DOHH2 (cell line): Measurements from ENCODE around the gene SLC35B2.

Experiments used
- H3F3A ChIP-seq: fragments of 200-600 bp; sonication (generic), shearing (Covaris generic); 2 replicates; pipeline ENCODE4 v1.6.0; 2016; ENCODE audit warnings: antibody characterized with exemption, mild to moderate bottlenecking; ENCODE audit not compliant: control insufficient read depth, insufficient read depth
- H3K27ac ChIP-seq: fragments of 200-600 bp; sonication (generic); 2 replicates; pipeline ENCODE4 v1.5.1; 2014; ENCODE audit warnings: low read depth, mild to moderate bottlenecking, low read length, moderate library complexity
- H3K27me3 ChIP-seq: fragments of 200-600 bp; sonication (generic); 2 replicates; pipeline ENCODE4 v1.6.1; 2014; ENCODE audit warnings: mild to moderate bottlenecking, low read length, mixed read lengths; ENCODE audit not compliant: control insufficient read depth
- H3K36me3 ChIP-seq: fragments of 200-600 bp; sonication (generic); 2 replicates; pipeline ENCODE4 v1.6.1; 2014; ENCODE audit warnings: mild to moderate bottlenecking, low read length, moderate library complexity, mixed read lengths; ENCODE audit not compliant: control insufficient read depth
- H3K4me1 ChIP-seq: fragments of 200-600 bp; sonication (generic); 2 replicates; pipeline ENCODE4 v1.6.1; 2014; ENCODE audit warnings: mild to moderate bottlenecking, low read length, mixed read lengths; ENCODE audit not compliant: control insufficient read depth
- H3K4me2 ChIP-seq: fragments of 200-600 bp; sonication (generic); 2 replicates; pipeline ENCODE4 v1.6.0; 2014; ENCODE audit warnings: mild to moderate bottlenecking, low read length, moderate library complexity
- H3K4me3 ChIP-seq: fragments of 200-600 bp; sonication (generic); 2 replicates; pipeline ENCODE4 v1.5.1; 2014; ENCODE audit warnings: mild to moderate bottlenecking, low read length, mixed read lengths
- H3K79me2 ChIP-seq: fragments of 200-600 bp; sonication (generic); 2 replicates; pipeline ENCODE4 v1.6.1; 2014; ENCODE audit warnings: mild to moderate bottlenecking, low read length, mixed read lengths; ENCODE audit not compliant: control insufficient read depth
- H3K9me2 ChIP-seq: fragments of 200-600 bp; sonication (generic); replicated peaks from 2 replicates; pipeline ENCODE4 v1.6.1; 2014; ENCODE audit warnings: mild to moderate bottlenecking, low read length, mixed read lengths; ENCODE audit not compliant: control insufficient read depth
- H3K9me3 ChIP-seq: fragments of 200-600 bp; sonication (generic); 2 replicates; pipeline ENCODE4 v1.6.1; 2014; ENCODE audit warnings: antibody characterized with exemption, low read length, mixed read lengths; ENCODE audit not compliant: control insufficient read depth, insufficient read depth
- H4K20me1 ChIP-seq: fragments of 200-600 bp; sonication (generic); 2 replicates; pipeline ENCODE4 v1.6.0; 2014; ENCODE audit warnings: low read depth, mild to moderate bottlenecking, antibody characterized with exemption, low read length, moderate library complexity; ENCODE audit not compliant: control insufficient read depth, insufficient read depth
- EZH2phosphoT487 ChIP-seq: fragments of 200-600 bp; sonication (generic); IDR thresholded peaks from 2 replicates; pipeline ENCODE4 v1.6.1; 2017; ENCODE audit warnings: borderline replicate concordance, mild to moderate bottlenecking, antibody characterized with exemption, low read length, moderate library complexity, mixed read lengths
- TF ChIP-seq, protein P1 (sequence below): fragments of 200-600 bp; sonication (generic); IDR thresholded peaks from one replicate; pipeline ENCODE4 v1.5.1; 2014; ENCODE audit warnings: antibody characterized with exemption, mild to moderate bottlenecking, low read depth, low read length; ENCODE audit not compliant: poor library complexity, severe bottlenecking

SLC35B2 gene

GRCh38 chr6:44271914-44272313 is 14.6 kb upstream of the SLC35B2 start:
- H3K27me3 ChIP-seq: peaks cover 59% of the 10 kb centered on the region
- H3K9me3 ChIP-seq: no peaks in the 10 kb centered on the region
- no peak overlapping the region for H3K4me2 ChIP-seq
- no peaks in the 10 kb centered on the region for H3K36me3 ChIP-seq
- peaks cover 10% of the 10 kb centered on the region for H3F3A ChIP-seq
- H3K4me1 ChIP-seq: peaks cover 24% of the 10 kb centered on the region
- H3K4me3 ChIP-seq: no peak overlapping the region
- H3K27ac ChIP-seq: no peak overlapping the region
- H4K20me1 ChIP-seq: no peaks in the 10 kb centered on the region
- no peaks in the 10 kb centered on the region for H3K79me2 ChIP-seq
- no peak for TF ChIP-seq EZH2phosphoT487
- TF ChIP-seq, protein P1, sequence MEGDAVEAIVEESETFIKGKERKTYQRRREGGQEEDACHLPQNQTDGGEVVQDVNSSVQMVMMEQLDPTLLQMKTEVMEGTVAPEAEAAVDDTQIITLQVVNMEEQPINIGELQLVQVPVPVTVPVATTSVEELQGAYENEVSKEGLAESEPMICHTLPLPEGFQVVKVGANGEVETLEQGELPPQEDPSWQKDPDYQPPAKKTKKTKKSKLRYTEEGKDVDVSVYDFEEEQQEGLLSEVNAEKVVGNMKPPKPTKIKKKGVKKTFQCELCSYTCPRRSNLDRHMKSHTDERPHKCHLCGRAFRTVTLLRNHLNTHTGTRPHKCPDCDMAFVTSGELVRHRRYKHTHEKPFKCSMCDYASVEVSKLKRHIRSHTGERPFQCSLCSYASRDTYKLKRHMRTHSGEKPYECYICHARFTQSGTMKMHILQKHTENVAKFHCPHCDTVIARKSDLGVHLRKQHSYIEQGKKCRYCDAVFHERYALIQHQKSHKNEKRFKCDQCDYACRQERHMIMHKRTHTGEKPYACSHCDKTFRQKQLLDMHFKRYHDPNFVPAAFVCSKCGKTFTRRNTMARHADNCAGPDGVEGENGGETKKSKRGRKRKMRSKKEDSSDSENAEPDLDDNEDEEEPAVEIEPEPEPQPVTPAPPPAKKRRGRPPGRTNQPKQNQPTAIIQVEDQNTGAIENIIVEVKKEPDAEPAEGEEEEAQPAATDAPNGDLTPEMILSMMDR: no peak
- H3K9me2 ChIP-seq: no peaks in the 10 kb centered on the region

- peak overlapping the region; percentile 57 for H3K4me2 ChIP-seq
- peak overlapping the region; percentile 46 for H3K4me3 ChIP-seq
- peaks cover 56% of the 10 kb centered on the region for H3K27me3 ChIP-seq
Measured at GRCh38 chr6:44271406-44271723, 14.0 kb upstream of the SLC35B2 start.

DNA sequence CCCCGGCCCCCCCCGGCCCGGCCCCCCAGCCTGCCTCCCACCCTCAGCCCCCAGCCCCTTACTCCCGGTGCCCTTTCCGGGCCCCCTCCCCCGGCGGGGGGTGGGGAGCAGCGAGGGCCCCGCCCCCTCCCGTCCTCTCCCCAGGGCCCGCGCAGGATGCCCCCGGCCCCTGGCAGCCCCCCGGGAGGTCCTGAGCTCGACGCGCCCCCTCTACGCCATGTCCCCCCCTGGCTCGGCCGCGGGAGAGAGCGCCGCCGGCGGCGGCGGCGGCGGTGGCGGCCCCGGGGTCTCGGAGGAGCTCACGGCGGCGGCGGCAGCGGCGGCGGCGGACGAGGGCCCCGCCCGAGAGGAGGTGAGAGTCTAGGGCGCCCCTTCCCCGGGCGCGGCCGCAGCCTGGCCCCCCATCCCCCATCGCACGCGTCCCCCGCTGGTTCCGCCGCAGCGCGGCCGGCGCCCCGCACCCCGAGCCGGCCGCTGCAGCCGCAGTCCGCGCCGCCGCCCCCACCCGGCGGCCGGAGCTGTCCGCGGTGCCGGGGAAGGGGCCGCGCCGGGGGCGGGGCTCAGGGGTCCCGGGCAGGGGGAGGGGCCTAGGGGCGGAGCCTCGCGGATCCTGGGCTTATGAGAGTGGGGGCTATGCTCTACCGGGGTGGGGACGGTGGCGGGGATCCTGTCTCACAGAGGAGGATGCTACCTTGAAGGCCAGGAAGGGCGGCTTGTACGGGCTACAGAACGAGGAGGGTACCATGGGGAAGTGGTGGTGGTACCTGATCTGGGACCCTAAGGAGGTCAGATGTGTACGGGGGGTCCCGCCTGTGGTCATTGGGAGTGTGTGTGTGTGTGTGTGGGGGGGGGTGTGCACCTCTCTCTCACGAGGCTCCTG is 13.4 kb upstream of the SLC35B2 start:
- Histone ChIP-seq H4K20me1 (no peaks in the 10 kb centered on the region), H3K4me3 (peak overlapping the region; percentile 46), H3K27ac (no peak overlapping the region), H3K9me3 (no peaks in the 10 kb centered on the region), H3K9me2 (no peaks in the 10 kb centered on the region), H3K4me1 (peaks cover 35% of the 10 kb centered on the region), H3K79me2 (no peaks in the 10 kb centered on the region), H3K36me3 (no peaks in the 10 kb centered on the region), H3K4me2 (peak overlapping the region; percentile 57), H3F3A (peaks cover 13% of the 10 kb centered on the region), H3K27me3 (peaks cover 55% of the 10 kb centered on the region)
- no peak; the same call in 1 of the 2 replicates for TF ChIP-seq EZH2phosphoT487
- TF ChIP-seq, protein P1: no peak

More at GRCh38 chr6:44271406-44271723, 14.0 kb upstream of the SLC35B2 start:
- H3K36me3 ChIP-seq: no peaks in the 10 kb centered on the region
- H3K9me2 ChIP-seq: no peaks in the 10 kb centered on the region
- no peak overlapping the region for H3K27ac ChIP-seq
- H3K4me1 ChIP-seq: peaks cover 29% of the 10 kb centered on the region
- H4K20me1 ChIP-seq: no peaks in the 10 kb centered on the region
- no peaks in the 10 kb centered on the region for H3K9me3 ChIP-seq
- peaks cover 13% of the 10 kb centered on the region for H3F3A ChIP-seq
- TF ChIP-seq EZH2phosphoT487: peak; percentile 73; the same call in 1 of the 2 replicates
- TF ChIP-seq, protein P1: no peak
- H3K79me2 ChIP-seq: no peaks in the 10 kb centered on the region
